T-helper 2 cell (primary cell): ENCODE results near the gene MAIP1.
A peak's percentile ranks its signal among the peaks of the same experiment; 100 is the strongest.

ENCODE experiments used
- DNase-seq, 5 experiments: peaks; one replicate each; pipeline versions ENCODE4 v3.0.0 to v3.0.0-alpha.2; 2012 to 2022

The MAIP1 gene

DNA sequence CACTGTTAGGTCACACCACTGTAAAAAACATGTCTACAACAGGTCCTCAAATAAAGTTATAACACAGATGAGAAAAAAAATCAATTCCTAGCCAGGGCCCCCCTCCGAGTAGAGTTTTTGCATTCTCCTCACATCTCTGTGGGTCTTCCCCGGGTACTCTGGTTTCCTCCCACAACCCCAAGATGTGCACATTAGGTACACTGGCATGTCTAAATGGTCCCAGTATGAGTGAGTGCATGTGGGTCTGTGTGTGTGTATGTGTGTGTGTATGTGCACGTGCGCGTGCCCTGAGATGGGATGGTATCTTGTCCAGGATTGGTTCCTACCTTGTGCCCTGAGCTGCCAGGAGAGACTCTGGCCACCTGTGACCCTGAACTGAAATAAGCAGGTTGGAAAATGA, 5.0 kb upstream of the MAIP1 start:
- DNase-seq = peak in 1 of 5 experiments; percentile 72

DNA sequence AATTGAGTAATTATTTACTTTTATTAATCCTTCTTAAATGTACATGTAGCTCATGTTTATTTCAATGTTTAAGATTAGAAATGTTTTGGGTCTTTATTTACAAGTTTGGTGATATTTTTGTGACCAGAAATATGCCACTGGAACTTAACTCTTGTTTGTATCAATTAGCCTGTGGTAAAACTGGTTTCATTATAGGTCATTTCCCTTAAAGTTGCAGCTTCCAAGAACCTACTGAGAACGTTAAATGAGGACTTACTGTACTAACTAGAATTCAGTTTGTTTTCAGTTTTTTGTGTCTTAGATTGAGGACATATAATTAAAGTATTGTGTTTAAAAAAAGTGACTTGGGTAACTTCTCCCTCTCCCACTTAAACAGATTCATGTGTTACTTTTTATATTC, 4.4 kb upstream of the MAIP1 start:
- DNase-seq = peak in 1 of 5 experiments; percentile 69

DNA sequence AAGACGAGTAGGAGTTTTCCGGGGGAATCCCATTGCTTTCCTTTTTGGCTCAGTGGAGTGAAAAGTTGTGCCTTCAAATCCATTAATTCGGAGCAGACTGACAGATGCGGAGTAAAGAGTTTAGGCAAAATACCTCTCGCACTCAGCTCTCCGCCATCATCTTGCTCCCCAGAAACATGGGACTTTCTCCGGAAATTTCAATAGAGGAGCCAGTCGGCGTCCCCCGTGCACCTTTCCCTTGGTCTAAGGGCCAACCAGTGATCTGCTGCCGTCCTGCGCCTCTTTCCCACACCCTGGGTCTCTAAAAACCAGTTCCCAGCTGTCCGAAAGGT, 409 bp upstream of the MAIP1 start:
- no peak for DNase-seq

DNA sequence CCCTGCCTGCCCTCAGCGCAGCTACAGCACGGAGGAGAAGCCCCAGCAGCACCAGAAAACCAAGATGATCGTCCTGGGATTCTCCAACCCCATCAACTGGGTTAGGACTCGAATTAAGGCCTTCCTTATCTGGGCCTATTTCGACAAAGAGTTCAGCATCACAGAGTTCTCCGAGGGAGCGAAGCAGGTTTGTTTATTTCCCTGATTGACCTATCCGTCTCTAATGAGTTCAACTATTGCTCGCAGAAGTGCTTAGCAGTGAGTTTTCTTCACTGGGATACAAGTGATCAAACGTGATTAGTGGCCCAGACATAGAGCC, 639 bp downstream of the MAIP1 start:
- DNase-seq = no peak

DNA sequence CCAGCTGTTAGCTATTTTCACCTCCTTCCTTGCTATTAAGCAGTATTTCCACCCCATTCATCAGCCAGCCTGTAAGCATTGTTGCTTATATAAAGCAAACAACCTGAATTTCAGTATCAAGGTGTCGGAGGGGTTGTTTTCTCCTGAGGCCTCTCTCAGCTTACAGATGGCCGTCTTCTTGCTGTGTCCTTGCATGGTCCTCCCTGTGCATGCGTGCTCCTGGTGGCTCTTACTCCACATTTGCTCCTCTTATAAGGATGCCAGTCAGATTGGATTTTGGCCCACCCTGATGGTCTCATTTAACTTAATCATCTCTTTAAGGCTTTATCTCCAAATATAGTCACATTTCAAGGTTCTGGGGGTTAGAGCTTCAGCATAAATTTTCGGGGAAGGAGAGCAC, 2.6 kb downstream of the MAIP1 start:
- no peak for DNase-seq

DNA sequence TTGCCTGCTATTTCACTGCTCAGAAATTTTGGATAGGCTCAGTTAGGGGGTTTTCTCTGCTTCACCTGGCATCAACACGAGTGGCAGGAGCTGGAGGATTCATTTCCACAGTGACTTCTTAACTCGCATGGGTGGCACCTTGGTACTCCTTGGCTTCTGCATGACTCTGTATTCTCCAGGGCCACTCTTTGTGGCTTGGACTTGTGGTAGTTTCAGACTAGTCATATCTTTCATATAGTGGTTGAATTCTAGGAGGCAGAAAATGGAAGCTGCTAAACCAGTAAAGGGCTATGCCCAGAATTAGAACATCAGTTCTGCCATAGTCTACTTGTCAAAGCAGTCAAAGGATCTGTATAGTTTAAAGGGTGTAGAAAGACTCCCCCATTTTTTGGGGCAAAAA, 6.8 kb downstream of the MAIP1 start:
- DNase-seq = peak in 1 of 5 experiments; percentile 45

DNA sequence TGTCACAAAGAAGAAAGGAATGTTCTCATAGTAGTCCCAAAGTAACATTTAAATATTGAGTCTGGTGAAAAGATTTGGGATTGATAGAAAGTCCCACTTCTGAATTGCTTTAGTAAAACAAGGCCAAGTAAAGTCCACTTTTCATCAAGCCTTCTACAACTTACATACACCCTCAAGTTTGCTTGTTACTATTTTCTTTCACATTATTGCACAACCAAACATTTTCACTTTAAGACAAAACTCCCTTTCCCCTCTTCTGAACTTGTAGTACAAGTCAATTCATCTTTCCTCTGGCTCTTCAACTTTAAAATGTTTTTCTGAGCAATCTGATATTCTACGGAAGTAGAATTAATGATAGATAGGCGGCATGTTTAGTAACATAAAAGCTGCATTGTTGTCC, 11.0 kb downstream of the MAIP1 start:
- no peak for DNase-seq

DNA sequence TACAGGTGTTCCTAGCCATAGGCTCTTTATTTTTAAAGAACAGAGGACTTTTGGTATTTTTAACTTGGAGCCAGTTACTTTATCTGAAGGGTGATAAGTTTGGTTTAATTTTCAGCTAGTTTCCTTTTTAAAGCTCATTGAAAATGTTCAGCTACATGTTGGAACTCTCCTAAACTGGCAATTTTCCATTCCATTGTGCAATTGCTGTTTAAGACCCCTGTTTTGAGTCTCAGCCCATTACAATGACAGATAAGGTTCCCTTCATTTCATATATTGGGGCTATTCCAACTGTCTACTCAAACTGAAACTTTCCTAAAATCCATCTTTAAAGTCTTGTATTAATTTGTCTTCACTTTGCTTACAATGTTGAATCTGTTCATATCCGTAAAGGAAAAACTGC, 11.6 kb downstream of the MAIP1 start:
- DNase-seq = no peak

DNA sequence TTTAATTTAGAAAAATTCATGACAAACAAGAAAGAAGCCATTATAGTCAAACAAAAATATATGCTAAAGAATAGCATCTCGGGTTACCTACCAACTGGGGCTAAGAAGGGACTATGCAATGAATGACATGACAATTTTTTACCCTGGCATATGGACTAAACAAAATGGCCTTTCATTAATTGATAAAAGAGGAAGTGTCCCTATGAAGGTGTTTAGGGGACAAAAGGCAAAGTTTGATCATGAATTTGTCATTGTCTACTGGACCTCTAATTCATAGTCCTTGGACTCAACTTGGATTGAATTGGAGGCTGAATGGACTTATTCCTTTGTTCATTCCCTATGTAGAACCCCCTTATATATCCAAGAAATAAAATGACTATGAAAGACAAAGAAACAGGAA, 12.7 kb downstream of the MAIP1 start:
- DNase-seq = no peak

DNA sequence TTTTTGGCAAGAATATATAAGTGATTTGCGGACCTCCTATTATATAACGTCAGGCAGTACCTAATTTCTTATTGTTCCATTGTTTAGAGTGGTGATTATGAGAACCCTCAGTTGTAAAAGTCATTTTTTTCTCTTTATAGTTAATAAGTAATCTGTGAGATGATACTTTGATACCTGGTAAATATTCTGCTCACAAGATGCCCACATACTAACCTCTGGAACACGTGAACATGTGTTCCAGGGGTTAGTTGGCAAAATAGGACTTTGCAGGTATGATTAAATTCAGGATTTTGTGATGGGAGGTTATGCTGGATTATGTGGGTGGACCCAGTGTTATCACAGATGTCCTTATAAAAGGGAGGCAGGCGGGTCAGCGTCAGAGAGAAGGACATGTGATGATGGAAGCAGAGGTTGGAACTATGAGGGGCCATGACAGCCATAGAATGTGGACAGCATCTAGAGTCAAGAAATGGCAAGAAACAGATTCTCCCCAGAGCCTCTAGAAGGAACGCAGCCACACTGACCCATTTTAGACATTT, 16.8 kb downstream of the MAIP1 start:
- DNase-seq = no peak

DNA sequence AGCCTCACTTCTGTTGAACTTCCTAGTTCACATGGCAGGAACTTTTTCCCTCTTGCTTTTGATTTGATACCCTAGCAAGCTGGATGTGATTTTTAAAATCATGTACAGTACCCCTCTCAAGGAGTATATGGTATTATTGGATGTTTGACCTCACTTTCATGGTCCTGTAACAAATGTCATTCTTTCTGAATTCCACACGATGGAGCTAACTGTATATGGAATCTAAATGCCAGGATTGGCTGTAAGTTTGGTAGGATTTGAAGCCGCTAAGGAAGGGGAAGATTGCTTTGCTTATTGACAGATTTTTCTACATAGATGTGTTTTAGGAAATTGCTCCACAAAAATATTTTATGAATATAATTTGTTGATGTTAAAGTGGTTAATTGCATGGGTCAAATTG, 18.3 kb downstream of the MAIP1 start:
- DNase-seq = no peak

DNA sequence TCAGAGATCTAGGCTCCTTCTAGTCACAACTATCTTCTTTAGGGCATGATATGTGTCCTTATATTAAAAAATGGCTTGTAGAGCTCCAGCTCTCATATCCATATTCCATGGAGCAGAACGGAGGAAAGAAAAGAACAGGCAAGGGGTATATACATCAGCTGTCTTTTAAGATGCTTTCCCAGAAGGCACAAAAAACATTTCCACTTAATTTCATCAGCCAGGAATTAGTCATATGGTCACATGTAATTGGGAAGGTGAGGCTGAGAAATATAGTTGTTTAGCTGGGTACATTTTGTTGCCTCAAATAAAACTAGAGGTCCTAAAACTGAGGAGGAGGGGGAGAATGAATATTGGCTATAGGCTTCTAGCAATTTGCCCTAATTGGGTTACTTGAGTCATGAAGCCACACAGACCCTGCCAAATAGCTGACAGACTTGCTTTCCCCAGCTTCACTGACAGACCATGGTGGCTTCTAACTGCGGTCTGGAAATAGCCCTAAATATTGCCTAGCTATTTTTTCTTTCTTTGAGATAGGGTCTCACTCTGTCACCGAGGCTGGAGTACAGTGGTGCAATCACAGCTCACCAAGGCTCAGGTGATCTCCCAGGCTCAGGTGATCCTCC, 20.0 kb downstream of the MAIP1 start:
- DNase-seq = no peak

DNA sequence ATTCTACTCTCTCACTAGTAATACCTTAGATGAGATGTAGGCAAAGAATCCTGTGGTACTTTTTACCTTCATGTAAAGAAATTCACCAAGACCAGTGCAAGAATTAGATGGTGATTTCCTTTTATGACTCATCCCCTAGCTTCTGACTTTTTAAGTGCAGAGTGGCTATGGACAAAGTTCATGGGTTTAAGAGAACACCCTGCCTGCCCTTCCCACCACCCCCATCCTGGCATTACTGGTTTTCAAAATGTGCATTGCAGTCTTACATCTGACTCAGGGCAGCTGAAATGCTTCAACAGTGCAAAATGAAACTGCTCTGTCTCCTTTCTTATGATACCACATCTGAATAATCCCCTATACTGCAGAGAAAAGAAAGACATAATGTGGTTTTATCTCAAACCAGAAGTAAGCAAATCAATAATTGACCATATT, 22.6 kb downstream of the MAIP1 start:
- peak in 1 of 5 experiments; percentile 74 for DNase-seq

DNA sequence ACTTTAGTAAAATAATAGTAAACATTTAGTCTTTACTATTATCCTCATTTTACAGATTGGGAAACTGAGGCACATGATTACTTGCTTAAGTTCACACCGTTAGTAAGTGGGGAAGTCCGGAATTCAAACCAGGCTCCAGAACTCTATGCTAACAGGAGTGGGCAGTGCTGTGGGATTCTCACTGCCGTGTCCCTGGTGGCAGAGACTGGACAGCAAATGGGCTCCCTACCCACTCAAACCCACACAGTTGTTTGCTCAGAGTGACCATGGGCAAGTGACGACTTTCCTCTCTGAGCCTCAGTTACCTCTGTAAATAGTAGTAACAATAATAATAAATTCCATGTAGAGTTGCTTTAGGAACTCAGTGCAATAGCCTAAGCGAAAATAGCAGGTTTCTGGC, 24.0 kb downstream of the MAIP1 start:
- no peak for DNase-seq

DNA sequence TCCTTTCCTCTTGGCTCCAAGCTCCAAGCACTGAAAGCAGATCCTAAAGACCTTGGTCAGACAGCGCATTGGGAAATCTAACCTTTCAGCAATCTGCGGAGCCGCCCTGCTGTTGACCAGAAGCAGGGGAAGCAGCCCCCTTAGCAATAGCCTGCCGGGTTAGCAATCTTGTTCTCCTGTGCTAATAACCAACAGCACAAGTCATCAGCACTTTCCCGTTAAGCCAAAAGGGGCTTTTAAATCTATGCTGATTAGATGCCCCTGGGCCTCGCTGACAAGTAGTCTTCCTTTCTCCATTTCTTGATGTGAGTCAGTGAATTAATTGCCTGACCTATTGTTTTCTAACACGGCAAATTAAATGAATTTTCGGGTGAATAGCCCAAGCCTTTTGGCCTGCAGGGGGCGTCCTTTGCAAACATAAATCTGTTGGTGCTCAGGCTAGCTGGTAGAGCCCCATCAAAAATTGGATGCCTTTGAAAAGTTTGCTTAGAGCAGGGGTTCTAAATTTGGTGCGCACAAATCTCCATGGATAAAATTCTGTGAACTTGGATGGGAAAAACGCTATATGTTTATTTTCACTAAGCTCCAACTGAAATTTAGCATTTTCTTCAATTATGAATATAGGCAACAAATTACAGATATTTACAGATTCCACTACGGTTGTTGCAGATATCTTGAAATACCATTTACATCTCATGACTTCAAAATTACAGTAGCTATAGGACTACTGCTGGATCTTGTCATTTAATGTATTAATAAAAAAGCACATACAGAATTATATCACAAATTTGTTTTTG, 24.6 kb downstream of the MAIP1 start:
- DNase-seq = peak; percentile 49 to 76 (median 69)

DNA sequence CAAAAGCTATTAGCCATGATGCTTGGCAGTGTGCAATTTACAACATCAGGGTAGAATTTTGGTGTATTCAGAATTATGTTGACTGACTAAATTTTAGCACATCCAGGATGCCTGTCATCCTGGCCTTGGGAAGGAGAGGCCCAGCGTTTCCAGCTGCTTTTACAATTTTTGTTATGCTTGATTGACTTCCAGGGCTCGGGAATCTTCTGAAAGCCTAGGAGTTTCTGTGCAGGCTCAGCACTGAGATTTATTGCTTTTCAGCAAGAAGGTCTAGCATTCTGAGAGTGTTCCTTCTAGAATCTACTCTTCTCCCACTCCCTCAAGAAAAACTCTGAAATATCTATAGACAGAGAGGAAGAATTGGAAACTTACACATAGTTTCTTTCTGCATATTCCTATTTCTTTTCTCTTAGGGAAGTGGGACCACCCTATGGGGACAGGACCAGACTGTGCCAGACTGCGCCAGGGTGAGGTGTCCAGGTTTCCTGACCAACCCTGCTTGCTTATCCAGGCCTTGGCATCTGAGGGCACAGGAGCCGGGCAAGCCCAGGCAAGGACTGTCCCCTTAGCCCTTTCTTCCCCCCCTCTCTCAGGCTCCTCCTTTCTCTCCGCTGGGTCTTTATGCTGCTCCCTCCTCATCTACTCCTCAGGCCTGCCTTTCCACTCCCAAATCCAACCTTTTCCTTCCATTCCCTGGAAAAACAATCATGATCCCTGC, 26.9 kb downstream of the MAIP1 start:
- no peak for DNase-seq

DNA sequence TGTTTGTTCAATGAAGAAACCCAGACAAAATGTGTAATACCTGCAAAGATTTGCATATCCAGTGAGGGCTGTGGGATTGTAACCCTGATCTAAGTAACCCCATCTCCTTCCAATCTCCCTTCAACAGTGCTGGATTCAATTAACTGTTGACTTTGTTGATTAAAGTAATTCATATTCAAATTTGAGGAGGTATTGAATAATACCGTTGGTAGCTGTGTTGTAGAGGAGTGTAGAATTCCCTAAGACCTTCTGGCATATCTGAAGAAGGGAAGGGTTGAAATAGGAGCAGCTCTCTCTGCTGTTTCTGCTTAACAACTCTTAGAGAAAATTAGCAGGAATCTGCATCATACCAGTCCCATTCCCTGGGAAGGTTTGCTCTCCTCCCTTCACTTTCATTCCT, 28.2 kb downstream of the MAIP1 start:
- DNase-seq = no peak

DNA sequence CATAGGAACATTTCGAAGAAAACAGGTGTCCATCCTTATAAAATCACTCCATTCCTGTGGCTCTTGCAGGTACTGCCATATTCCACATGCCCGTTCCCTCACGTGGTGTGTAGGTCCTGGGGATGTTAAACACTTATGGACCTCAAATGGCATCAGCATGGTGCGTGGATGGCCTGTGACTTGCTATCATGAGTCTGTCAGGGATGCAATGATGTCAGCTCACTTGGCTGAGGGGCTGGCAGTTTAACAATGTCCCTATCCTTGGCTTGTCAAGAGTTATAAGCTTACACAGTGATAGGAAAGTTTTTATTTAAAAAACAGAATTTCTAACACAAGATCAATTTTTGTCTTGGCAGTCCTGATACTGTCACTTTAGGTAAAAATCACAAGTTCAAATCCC, 28.8 kb downstream of the MAIP1 start:
- DNase-seq = no peak

DNA sequence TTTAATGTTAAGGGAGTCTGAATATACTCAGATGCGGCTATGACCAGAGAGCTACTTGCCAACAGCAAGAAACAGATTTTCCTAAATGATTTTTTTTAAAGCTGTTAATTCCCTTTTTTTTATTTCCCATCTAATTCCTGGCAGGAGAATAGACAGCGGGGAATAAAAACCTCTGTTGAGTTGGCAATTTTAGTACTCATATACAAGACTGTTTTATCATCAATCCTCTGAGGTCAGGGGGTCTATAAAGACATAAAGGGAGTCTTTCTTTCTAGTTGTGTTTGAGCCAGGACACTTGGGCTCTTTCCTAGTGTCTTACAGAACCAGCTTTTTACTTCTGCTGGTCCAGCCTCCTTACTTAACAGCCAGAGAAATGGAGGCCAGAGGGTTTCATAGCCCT, 29.4 kb downstream of the MAIP1 start:
- no peak for DNase-seq

DNA sequence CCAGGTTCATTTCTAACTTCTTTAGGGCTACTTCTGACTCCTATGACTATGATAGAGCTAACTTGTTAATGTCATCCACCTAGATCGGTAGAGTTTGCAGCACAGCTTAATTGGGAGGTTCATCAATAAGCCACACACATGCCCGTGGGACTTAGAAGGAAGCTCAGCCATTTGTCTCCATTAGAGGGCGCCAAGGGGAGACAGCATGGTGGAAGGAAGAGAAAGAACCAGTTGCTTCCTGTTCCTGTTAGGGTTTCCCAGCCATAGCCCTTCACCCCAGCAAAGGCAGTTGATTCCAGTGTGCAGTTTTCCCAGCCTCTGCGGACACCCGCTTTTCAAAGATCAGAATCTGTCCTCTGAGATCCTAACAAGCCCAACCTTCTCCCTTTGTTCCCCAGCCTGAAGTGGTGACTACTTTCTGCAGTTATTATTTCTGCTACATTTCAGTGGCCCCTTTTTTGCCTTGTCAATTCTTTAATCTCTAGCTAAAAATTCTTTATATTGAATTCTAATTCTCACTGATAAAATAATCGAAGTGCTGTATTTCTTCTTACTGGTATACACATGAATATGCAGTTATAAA, 30.3 kb downstream of the MAIP1 start:
- DNase-seq = peak in 4 of 5 experiments; percentile 13 to 77 (median 22)

DNA sequence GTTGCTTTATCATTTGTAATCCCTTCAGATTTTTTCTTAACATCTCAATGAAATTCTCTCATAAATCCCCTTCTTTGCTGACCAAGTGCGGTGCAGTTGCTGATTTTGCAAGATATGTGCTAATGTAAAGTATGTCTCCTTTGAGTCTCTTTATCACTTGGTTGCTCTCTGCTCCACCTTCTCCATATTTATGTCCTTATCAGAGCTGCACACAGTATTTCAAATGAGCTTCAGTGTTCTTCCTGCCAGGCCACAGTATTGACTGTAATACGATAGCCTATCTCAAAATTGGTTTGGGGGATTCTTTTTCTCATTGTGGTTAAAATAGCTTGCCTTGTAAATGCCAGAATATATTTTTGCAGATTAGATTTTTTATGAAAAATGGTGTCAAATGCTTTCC, 32.2 kb downstream of the MAIP1 start:
- no peak for DNase-seq

DNA sequence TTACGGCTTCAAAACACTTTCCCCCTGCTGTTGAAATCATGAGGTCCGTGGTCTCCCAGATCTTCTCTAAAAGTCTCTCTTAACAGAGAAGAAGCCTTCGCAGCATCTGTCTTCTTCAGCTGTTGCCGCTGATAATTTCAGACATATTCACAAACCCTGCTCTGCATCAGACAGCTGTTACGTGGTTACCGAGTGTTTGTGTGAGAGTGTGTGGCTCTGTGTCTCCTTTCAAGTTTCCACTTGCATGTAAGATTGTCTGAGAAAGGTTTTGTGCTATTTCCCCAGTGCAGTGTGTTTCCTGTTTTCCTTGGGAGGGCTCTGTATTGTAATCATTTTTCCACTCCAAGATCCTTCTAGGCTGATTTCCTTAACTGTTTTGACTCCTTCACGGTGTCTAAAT, 32.8 kb downstream of the MAIP1 start:
- DNase-seq = peak in 1 of 5 experiments; percentile 14

DNA sequence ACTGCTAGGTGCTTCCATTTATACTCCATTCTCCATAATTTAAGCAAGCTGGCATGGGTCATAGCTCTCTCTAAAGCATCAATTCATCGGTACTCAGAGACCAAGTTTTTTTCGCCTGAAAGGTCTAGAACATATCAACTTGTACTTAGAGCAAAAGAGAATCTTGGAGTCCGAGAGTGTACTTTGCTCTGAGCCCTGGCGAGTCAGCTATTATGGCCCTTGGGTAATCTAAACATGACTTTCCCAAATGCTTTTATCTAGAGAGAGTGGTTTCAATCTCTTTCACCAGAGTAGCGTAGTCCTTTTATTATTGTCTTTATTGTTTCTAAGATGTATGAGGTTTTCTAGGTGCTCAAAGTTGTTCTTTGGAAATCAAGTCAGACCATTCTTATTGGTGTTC, 34.4 kb downstream of the MAIP1 start:
- DNase-seq = no peak

DNA sequence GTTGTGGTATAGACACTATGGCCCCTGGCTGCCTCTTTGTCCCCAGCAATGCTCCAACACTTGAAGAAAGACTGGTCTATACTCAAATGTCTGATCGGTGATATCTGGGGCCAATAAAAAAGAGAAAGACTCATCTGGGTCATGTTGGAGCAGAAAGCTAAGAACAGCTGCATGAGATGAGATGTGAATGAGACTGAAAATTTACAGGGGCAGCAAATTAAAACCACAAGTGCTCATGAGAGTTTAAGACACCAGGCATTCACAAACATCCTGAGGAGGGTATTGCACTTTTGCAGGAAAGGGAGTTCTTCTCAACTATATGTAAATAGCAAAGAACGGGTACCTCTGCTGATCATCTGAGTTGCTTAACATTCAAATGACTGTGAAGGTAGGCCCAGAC, 36.3 kb downstream of the MAIP1 start:
- no peak for DNase-seq
